ENCODE measurements around the gene CDC14B.
"Not testable (repeated sequence)": the region's sequence is repeated elsewhere in the genome, so short reads cannot be mapped to it uniquely, and the experiment has no call there.

CDC14B gene

DNA sequence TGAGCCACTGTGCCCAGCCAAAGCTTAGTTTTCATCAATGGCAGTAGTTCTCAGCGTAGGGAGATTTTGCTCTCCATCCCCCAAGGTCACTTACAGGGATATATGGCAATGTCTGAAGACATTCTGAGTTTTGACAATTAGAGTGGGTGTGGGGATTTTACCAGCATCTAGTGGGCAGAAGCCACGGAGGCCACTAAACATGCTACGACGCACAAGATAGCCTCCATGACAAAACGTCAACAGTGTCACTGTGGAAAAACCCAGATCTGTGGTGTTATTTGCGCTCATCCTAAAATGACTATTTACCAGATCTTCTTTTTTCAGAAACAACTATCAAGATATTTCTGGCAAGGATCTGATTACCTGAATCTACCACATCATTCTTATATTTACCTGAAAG lies 68.2 kb downstream of the CDC14B start:
- in situ Hi-C loops (cut with HindIII; ENCODE audit: low sequenced_read_pairs) = no loop called here

- in situ Hi-C loops (cut with HindIII; ENCODE audit: low sequenced_read_pairs) = no loop called here
Observed at GRCh38 chr9:96550659-96551058, 69.0 kb downstream of the CDC14B start.

GRCh38 chr9:96543131-96543530 lies 76.5 kb downstream of the CDC14B start:
- in situ Hi-C loops (cut with HindIII; ENCODE audit: low sequenced_read_pairs) = not testable (repeated sequence)

DNA sequence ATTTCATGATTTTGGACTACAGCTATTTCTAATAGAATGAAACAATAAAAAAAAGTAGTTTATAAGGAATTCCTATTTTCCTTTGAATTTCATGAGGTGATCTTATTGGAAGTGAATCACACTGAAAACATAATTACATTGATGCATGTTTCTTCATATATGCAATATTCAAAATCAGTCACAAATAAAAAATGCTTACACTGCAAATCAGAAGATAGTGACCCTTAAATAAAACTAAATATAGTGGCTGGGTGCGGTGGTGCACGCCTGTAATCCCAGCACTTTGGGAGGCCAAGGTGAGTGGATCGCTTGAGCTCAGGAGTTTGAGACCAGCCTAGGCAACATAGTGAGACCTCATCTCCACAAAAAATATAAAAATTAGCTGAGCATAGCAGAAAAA lies 79.5 kb downstream of the CDC14B start:
- in situ Hi-C loops (cut with HindIII; ENCODE audit: low sequenced_read_pairs) = no loop called here

GRCh38 chr9:96532173-96532572 lies 87.5 kb downstream of the CDC14B start:
- in situ Hi-C loops (cut with HindIII; ENCODE audit: low sequenced_read_pairs) = no loop called here

DNA sequence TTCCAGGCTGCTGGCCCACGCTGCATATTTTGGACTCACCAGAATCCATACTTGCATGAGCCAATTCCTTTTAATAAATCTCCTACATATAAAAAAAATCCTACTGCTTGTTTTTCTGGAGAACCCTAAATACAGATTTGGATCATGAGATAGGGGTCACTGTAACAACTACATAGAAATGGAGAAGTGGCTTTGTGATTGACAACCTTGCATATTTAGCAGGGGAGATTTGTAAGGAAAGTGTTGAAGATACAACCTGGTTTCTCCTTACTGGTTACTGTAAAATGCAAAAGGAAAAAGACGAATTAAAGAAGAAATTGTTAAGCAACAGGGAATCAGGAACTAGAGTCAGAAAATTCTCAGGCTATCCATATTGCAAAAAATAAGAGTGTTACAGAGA lies 94.9 kb downstream of the CDC14B start:
- in situ Hi-C loops (cut with HindIII; ENCODE audit: low sequenced_read_pairs) = no loop called here

DNA sequence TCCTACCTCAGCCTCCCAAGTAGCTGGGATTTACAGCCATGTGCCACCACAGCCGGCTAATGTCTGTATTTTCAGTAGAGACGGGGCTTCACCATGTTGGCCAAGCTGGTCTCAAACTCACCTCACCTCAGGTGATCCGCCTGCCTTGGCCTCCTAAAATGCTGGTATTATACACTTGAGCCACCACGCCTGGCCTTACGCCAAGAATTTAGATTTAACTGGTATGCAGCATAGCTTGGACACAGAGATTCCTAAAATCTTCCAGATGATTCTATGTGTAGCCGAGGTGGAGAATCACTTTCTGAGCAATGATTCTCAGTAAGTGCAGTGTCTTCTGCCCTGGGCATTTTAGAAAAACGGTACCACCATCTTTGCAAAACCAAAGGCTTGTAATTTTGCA lies 95.6 kb downstream of the CDC14B start:
- in situ Hi-C loops (cut with HindIII; ENCODE audit: low sequenced_read_pairs) = no loop called here

GRCh38 chr9:96523374-96523773 lies 96.3 kb downstream of the CDC14B start:
- in situ Hi-C loops (cut with HindIII; ENCODE audit: low sequenced_read_pairs) = no loop called here

GRCh38 chr9:96522366-96522765 lies 97.3 kb downstream of the CDC14B start:
- in situ Hi-C loops (cut with HindIII; ENCODE audit: low sequenced_read_pairs) = no loop called here

DNA sequence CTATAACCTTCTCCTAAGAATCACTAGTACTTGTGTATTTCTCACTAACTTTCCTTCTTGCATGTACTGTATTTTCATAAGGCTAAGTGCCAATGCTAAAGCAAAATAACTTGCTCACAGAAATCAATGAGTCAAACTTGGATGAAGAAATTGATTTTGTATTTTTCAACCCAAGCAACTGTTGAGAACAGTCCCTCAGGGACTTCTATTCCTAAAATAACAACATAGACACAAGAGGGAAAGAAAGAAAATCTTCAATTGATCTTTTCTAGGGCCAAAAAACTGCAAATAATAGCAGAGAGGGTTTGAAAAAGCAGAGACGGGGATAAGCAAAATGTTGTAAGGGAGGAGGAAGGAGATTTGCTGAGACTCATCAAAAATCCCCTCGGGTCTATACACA lies 99.9 kb downstream of the CDC14B start:
- in situ Hi-C loops (cut with HindIII; ENCODE audit: low sequenced_read_pairs) = no loop called here

GRCh38 chr9:96519095-96519494 lies 100.5 kb downstream of the CDC14B start:
- in situ Hi-C loops (cut with HindIII; ENCODE audit: low sequenced_read_pairs) = no loop called here

DNA sequence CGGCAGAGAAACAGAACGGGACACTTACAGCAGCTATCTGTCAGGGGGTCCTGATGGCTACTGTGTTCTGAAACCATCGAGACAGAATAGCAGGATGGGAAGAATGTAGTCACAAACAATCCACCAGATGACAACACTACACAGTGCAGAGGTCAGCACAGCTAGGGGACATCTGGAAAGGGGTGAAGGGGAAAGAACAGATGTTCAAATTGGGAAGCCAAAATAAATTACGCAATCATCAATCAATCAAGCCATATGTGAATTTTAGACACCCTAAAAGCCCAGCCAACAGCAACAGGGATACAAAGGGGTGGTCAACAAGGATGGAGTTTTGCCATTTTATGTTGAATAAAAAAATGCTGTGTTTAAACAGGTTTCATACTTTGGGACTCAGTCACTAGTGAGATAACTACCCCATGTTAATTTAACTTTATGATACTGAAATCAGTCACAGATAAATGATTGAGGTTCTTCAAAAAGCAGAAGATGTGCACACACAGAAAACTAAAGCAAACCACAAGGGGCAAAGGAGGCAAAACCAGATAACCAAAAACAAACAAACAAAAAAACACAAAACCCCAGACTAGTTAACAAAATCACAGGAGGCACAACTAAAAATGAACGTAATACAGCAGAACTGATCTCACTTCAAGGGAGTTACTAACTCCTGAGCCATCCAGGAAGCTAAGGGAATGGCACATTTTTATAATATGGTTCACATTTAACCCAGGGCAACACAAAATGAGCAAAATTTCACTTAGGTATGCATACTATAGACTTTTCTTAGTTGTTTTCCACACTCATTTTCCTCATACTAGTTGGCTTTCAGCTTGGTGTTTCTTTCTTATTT lies 103.8 kb downstream of the CDC14B start:
- in situ Hi-C loops (cut with HindIII; ENCODE audit: low sequenced_read_pairs) = no loop called here

- in situ Hi-C loops (cut with HindIII; ENCODE audit: low sequenced_read_pairs) = no loop called here
Observed at GRCh38 chr9:96514800-96515158, 104.9 kb downstream of the CDC14B start.

DNA sequence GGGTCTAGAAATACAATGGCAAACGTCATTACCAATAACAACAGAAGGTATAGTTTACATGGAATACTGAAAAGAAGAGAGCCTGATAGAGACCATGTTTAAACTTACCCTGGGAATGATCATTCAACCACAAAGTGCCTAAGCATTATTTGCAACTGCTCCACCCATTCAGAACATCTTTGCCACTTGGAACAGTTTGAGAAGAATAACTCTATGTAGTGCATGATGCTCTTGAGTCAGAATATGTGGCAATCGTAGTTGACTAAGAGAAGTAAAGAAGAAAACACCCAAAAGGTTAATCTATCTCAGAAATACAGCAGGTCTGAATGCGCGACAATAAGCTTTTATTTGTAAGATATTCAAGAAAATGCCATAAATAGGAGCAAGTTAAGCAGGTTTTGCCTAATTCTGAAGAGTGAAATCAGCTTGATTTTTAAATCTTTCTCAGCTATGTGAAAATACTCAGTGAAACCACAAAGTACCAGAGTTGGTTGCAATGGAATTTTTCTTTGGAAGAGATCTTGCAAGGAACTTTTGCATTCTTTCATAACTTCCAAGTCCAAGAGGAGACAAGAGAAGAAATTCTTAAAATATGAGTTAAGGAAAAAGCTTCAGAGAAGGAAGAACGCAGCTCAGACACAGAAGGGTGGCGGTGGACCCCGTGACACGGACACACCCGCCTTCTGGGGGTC lies 105.4 kb downstream of the CDC14B start:
- in situ Hi-C loops (cut with HindIII; ENCODE audit: low sequenced_read_pairs) = no loop called here

GRCh38 chr9:96513622-96514021 lies 106.0 kb downstream of the CDC14B start:
- in situ Hi-C loops (cut with HindIII; ENCODE audit: low sequenced_read_pairs) = no loop called here

GRCh38 chr9:96512240-96512639 lies 107.4 kb downstream of the CDC14B start:
- in situ Hi-C loops (cut with HindIII; ENCODE audit: low sequenced_read_pairs) = no loop called here

DNA sequence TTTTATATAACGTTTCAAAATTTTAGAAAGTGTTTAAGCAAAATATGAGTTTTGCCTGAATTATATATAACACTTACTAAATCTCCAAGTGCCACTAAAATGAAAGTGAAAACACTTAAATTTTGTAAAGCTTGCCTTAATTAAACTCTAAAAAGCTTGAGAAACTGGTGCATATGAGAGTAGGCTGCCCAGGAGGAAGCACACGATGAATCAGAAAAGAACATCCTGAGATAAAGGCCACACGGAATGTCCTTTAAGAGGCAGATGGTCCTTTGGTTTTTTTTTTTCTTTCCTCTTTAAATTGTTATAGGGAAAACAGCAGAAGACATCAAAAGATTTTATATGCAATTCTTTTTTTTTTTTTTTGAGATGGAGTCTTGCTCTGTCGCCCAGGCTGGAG lies 109.4 kb downstream of the CDC14B start:
- in situ Hi-C loops (cut with HindIII; ENCODE audit: low sequenced_read_pairs) = no loop called here

GRCh38 chr9:96509848-96510247 lies 109.8 kb downstream of the CDC14B start:
- in situ Hi-C loops (cut with HindIII; ENCODE audit: low sequenced_read_pairs) = no loop called here

DNA sequence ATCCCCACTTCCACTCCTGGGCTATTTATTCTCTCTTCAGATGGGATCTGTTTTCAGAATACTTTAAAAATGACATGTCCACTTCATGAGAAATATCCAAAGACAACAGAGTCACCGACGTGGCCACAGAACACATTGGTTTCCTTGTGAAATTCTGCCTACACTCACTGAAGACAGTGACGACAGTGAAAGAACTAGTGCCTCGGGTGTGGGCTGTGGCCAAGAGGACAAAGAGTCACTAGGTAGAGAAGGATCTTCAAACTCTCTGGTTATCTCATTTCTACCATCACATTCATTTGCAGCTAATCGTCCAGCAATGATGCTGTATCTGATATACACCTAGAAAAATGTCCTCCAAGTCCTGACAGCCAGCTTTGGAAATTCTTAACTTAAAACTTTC lies 110.6 kb downstream of the CDC14B start:
- in situ Hi-C loops (cut with HindIII; ENCODE audit: low sequenced_read_pairs) = no loop called here

- in situ Hi-C loops (cut with HindIII; ENCODE audit: low sequenced_read_pairs) = no loop called here
Observed at GRCh38 chr9:96508227-96508940, 111.3 kb downstream of the CDC14B start.

DNA sequence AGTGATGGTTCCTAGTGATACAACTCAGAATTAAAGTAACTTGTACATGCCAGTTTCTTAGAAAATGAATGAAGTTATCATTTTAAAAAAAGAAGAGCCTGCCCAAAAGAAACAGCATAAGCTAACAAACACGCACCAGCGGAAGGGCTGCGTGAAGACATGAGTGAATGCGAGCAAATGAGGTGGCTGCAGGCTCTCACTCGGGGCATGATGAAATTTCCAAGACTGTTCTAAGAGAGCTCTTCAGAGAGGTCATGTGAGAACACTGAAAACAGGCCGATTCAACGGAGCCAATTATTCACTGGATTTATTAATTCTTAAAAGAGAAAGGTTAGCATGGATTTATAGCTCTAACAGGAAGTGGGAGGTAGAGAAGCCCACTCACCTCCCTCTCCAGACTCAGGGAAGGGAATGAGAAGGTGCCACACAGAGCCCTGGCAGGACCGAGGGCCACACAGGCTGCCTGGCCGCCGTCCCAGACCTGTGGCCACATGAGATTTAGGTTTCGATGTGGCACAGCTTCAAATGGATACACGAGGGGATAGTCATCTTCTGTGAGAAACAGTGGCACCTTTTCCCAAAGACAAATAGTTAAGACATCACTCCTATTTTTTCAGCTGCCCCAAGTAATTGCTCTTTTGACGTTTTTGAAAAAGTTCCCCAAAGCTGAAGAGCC lies 114.2 kb downstream of the CDC14B start:
- in situ Hi-C loops (cut with HindIII; ENCODE audit: low sequenced_read_pairs) = no loop called here

Data from DLD1 (cell line).